ENCODE measurements around the gene F2.

- TF ChIP-seq CTCF (IDR thresholded peaks at IDR 0.05) (no peak), POLR2A (IDR thresholded peaks at IDR 0.05) (no peak)
Observed at GRCh38 chr11:46724088-46724487, 5.1 kb downstream of the F2 start.
